ENCODE data around the gene VAC14. TPM values are rescaled to one million over a fixed set of nuclear protein-coding genes. Genes with fewer than 3 reads are reported as not detected.
A peak's percentile ranks its signal among the peaks of the same experiment; 100 is the strongest.
"Not testable (repeated sequence)": the region's sequence is repeated elsewhere in the genome, so short reads cannot be mapped to it uniquely, and the experiment has no call there.

Gene VAC14
- total RNA-seq, 1 donor from 2014 or later: 38.1 TPM

- H3K4me3 ChIP-seq: no peak overlapping the region
- H3K9me3 ChIP-seq: no peaks in the 10 kb centered on the region
- peaks cover 0 to 6% of the 10 kb centered on the region in 2 donors for H3K36me3 ChIP-seq
- no peak for DNase-seq (ENCODE audit: extremely low spot score in 2 of 2)
- intact Hi-C loops (cut with DNase I): no loop called here
- H3K27ac ChIP-seq: peak overlapping the region; percentile 81
- H3K4me1 ChIP-seq: peaks cover 70% of the 10 kb centered on the region
- TF ChIP-seq POLR2AphosphoS5 (IDR thresholded peaks at IDR 0.05; ENCODE audit: insufficient read depth in 1 of 2, low read depth in 1 of 2) (peak in 1 of 2 donors; percentile 75), POLR2A (IDR thresholded peaks at IDR 0.05) (no peak), CTCF (IDR thresholded peaks at IDR 0.05) (no peak)
- no peaks in the 10 kb centered on the region for H3K27me3 ChIP-seq
Measured at GRCh38 chr16:70746040-70746707, 54.8 kb downstream of the VAC14 start.

DNA sequence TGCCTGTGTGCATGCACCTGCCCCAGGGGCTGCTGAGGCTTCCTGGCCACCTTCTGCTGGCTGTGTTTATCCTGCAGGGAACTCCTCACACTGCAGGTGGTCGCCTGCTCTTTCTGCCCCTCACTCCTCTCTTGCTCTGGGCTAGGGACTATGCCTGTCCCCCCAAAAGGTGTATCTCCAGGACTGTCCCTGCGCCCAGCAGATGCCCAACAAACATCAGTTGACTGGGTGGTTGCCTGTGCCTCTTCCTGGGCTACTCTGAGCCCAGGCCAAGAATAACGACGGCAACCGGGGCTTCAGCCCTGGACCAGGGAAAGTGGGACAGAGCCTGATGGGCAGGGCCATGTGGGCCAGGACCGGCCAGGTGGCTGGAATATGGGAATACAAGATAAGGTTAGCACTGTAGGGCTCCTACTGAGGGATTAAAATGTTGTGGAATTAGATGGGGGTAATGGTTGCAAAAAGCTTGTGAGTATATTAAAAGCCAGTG, 55.4 kb downstream of the VAC14 start:
- Histone ChIP-seq H3K27ac (peak overlapping the region; percentile 81), H3K27me3 (no peaks in the 10 kb centered on the region), H3K4me1 (peaks cover 70% of the 10 kb centered on the region), H3K36me3 (peaks cover 0 to 6% of the 10 kb centered on the region in 2 donors), H3K9me3 (no peaks in the 10 kb centered on the region), H3K4me3 (no peak overlapping the region)
- TF ChIP-seq POLR2A (IDR thresholded peaks at IDR 0.05) (no peak), CTCF (IDR thresholded peaks at IDR 0.05) (no peak), POLR2AphosphoS5 (IDR thresholded peaks at IDR 0.05; ENCODE audit: insufficient read depth in 1 of 2, low read depth in 1 of 2) (no peak)
- no peak for DNase-seq (ENCODE audit: extremely low spot score in 2 of 2)
- intact Hi-C loops (cut with DNase I): no loop called here

DNA sequence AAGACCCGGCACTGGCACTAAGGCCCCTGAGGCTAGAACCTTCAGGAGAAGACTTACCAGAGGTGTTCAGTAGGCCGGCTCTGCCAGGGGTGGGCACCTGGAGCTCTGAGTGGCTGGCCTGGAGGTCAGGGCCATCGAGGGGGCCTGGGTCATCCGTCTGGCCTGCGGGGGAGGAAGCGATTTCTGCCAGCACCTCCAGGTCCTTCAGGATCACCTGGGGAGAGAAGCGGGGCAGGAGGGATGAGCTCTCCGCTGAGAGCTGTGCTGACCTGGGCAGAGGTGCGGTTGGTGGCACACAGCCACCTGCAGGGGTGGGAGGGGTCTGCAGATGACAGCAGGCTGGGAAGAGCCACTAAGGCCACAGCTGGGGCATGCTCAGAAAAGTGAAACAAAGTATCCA, 56.6 kb downstream of the VAC14 start:
- intact Hi-C loops (cut with DNase I): no loop called here
- no peak overlapping the region for H3K27ac ChIP-seq
- TF ChIP-seq CTCF (IDR thresholded peaks at IDR 0.05): no peak
- TF ChIP-seq POLR2AphosphoS5 (IDR thresholded peaks at IDR 0.05; ENCODE audit: insufficient read depth in 1 of 2, low read depth in 1 of 2): no peak
- TF ChIP-seq POLR2A (IDR thresholded peaks at IDR 0.05): no peak
- H3K9me3 ChIP-seq: no peaks in the 10 kb centered on the region
- no peak for DNase-seq (ENCODE audit: extremely low spot score in 2 of 2)
- no peaks in the 10 kb centered on the region for H3K27me3 ChIP-seq
- peaks cover 66% of the 10 kb centered on the region for H3K4me1 ChIP-seq
- no peak overlapping the region for H3K4me3 ChIP-seq
- H3K36me3 ChIP-seq: peaks cover 0 to 6% of the 10 kb centered on the region in 2 donors

DNA sequence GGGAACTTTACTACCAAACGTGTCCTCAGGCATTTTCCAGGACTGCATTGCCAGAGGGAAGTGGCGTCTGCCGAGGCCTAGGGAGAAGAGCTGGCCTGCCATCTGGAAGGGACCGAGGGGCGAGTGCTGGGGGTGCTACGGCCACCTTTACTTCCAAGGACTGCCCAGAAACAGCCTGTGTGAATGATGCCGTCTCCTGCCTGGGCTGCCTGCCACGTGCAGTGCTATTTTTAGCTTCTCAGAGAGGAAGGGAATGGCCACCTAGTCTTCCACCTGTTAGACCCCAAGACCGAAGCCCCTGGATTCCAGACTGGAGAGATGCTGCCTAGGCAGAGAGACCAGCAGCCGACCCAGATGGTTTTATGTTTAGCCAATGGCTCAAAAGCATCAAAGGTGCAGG, 57.2 kb downstream of the VAC14 start:
- Histone ChIP-seq H3K27me3 (no peaks in the 10 kb centered on the region), H3K4me1 (peaks cover 67% of the 10 kb centered on the region), H3K9me3 (no peaks in the 10 kb centered on the region), H3K36me3 (peaks cover 0 to 6% of the 10 kb centered on the region in 2 donors), H3K4me3 (no peak overlapping the region), H3K27ac (no peak overlapping the region)
- TF ChIP-seq POLR2A (IDR thresholded peaks at IDR 0.05) (no peak), POLR2AphosphoS5 (IDR thresholded peaks at IDR 0.05; ENCODE audit: insufficient read depth in 1 of 2, low read depth in 1 of 2) (no peak), CTCF (IDR thresholded peaks at IDR 0.05) (no peak)
- DNase-seq (ENCODE audit: extremely low spot score in 2 of 2): no peak
- intact Hi-C loops (cut with DNase I): no loop called here

DNA sequence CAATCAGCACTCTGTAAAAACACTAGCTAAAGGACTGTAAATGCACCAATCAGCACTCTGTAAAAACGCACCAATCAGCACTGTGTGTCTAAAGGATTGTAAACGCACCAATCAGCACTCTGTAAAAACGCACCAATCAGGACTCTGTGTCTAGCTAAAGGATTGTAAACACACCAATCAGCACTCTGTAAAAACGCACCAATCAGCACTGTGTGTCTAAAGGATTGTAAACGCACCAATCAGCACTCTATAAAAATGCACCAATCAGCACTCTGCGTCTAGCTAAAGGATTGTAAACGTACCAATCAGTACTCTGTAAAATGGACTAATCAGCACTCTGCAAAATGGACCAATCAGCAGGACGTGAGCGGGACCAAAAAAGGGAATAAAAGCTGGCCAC, 58.0 kb downstream of the VAC14 start:
- Histone ChIP-seq H3K27ac (peak overlapping the region; percentile 83), H3K4me1 (peaks cover 69% of the 10 kb centered on the region)
- intact Hi-C loops (cut with DNase I); H3K4me3 ChIP-seq; H3K36me3 ChIP-seq; DNase-seq (ENCODE audit: extremely low spot score in 2 of 2); H3K27me3 ChIP-seq; H3K9me3 ChIP-seq: not testable (repeated sequence)

All from vagina (tissue), 2 donors.